Loucy (cell line): ENCODE results near the gene GSG1L.

Source experiments
- H2AFZ ChIP-seq: fragments of 200-600 bp; sonication (generic); 2 replicates; pipeline ENCODE4 v1.6.0; 2016; ENCODE audit warnings: antibody characterized with exemption, mild to moderate bottlenecking, low read length, moderate library complexity
- H3F3A ChIP-seq: fragments of 200-600 bp; 2 replicates; pipeline ENCODE4 v1.6.0; 2016; ENCODE audit warnings: antibody characterized with exemption, low read depth, mild to moderate bottlenecking
- H3K27me3 ChIP-seq: fragments of 200-600 bp; sonication (generic); 2 replicates; pipeline ENCODE4 v1.6.1; 2014; ENCODE audit warnings: low read length, mild to moderate bottlenecking; ENCODE audit not compliant: insufficient read depth, poor library complexity, severe bottlenecking
- H3K36me3 ChIP-seq: fragments of 200-600 bp; sonication (generic); 2 replicates; pipeline ENCODE4 v1.6.1; 2016; ENCODE audit warnings: low read length; ENCODE audit not compliant: insufficient read depth
- H3K4me1 ChIP-seq: fragments of 200-600 bp; sonication (generic); 2 replicates; pipeline ENCODE4 v1.5.1; 2014; ENCODE audit warnings: low read length, mild to moderate bottlenecking; ENCODE audit not compliant: insufficient read depth, poor library complexity, severe bottlenecking
- H3K4me2 ChIP-seq: fragments of 200-600 bp; sonication (generic); 2 replicates; pipeline ENCODE4 v1.6.0; 2014; ENCODE audit warnings: antibody characterized with exemption, low read length, low read depth, mild to moderate bottlenecking; ENCODE audit not compliant: poor library complexity, severe bottlenecking
- H3K4me3 ChIP-seq: fragments of 200-600 bp; sonication (generic); 2 replicates; pipeline ENCODE4 v1.5.1; 2014; ENCODE audit warnings: low read length, mild to moderate bottlenecking, mixed read lengths; ENCODE audit not compliant: poor library complexity, severe bottlenecking
- H3K79me2 ChIP-seq: fragments of 200-600 bp; sonication (generic); 2 replicates; pipeline ENCODE4 v1.6.1; 2014; ENCODE audit warnings: low read length; ENCODE audit not compliant: insufficient read depth
- H3K9ac ChIP-seq: fragments of 200-600 bp; sonication (generic); 2 replicates; pipeline ENCODE4 v1.6.0; 2014; ENCODE audit warnings: mild to moderate bottlenecking, low read depth, low read length, moderate library complexity; ENCODE audit not compliant: poor library complexity, severe bottlenecking
- H3K9me2 ChIP-seq: fragments of 200-600 bp; sonication (generic); replicated peaks from 2 replicates; pipeline ENCODE4 v1.6.1; 2016; ENCODE audit warnings: low read depth, low read length, mixed read lengths
- H3K9me3 ChIP-seq: fragments of 200-600 bp; sonication (generic); 2 replicates; pipeline ENCODE4 v1.6.1; 2014; ENCODE audit warnings: mild to moderate bottlenecking, antibody characterized with exemption, low read length, low read depth; ENCODE audit not compliant: insufficient read depth
- H4K20me1 ChIP-seq: fragments of 200-600 bp; sonication (generic); 2 replicates; pipeline ENCODE4 v1.6.0; 2014; ENCODE audit warnings: antibody characterized with exemption, low read length, mild to moderate bottlenecking; ENCODE audit not compliant: insufficient read depth, poor library complexity, severe bottlenecking
- EZH2phosphoT487 ChIP-seq: fragments of 200-600 bp; IDR thresholded peaks from 2 replicates; pipeline ENCODE4 v1.6.1; 2018; ENCODE audit warnings: antibody characterized with exemption, mild to moderate bottlenecking, moderate library complexity, borderline replicate concordance
- TF ChIP-seq, protein P1 (sequence below): fragments of 200-600 bp; sonication (generic); conservative IDR thresholded peaks from 2 replicates; pipeline ENCODE4 v1.5.1; 2014; ENCODE audit warnings: mild to moderate bottlenecking, antibody characterized with exemption, low read length

The GSG1L gene

GRCh38 chr16:28091656-28092055 lies 28.1 kb upstream of the GSG1L start:
- Histone ChIP-seq H3K27me3 (no peaks in the 10 kb centered on the region), H3K4me2 (no peak overlapping the region), H3K4me3 (no peak overlapping the region), H2AFZ (no peak overlapping the region), H4K20me1 (no peaks in the 10 kb centered on the region), H3F3A (no peaks in the 10 kb centered on the region), H3K9ac (no peak overlapping the region), H3K36me3 (0 out of 2 replicates have a peak, but pooled peaks cover 2% of the 10 kb centered on the region), H3K79me2 (no peaks in the 10 kb centered on the region), H3K9me2 (no peaks in the 10 kb centered on the region), H3K4me1 (no peaks in the 10 kb centered on the region), H3K9me3 (no peaks in the 10 kb centered on the region)
- TF ChIP-seq, protein P1, sequence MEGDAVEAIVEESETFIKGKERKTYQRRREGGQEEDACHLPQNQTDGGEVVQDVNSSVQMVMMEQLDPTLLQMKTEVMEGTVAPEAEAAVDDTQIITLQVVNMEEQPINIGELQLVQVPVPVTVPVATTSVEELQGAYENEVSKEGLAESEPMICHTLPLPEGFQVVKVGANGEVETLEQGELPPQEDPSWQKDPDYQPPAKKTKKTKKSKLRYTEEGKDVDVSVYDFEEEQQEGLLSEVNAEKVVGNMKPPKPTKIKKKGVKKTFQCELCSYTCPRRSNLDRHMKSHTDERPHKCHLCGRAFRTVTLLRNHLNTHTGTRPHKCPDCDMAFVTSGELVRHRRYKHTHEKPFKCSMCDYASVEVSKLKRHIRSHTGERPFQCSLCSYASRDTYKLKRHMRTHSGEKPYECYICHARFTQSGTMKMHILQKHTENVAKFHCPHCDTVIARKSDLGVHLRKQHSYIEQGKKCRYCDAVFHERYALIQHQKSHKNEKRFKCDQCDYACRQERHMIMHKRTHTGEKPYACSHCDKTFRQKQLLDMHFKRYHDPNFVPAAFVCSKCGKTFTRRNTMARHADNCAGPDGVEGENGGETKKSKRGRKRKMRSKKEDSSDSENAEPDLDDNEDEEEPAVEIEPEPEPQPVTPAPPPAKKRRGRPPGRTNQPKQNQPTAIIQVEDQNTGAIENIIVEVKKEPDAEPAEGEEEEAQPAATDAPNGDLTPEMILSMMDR: no peak
- TF ChIP-seq EZH2phosphoT487: no peak

GRCh38 chr16:28090646-28091377 lies 27.3 kb upstream of the GSG1L start:
- Histone ChIP-seq H3K9me3 (no peaks in the 10 kb centered on the region), H3K4me3 (no peak overlapping the region), H3K79me2 (no peaks in the 10 kb centered on the region), H3F3A (no peaks in the 10 kb centered on the region), H3K4me1 (no peaks in the 10 kb centered on the region), H3K9me2 (no peaks in the 10 kb centered on the region), H3K4me2 (no peak overlapping the region), H3K27me3 (no peaks in the 10 kb centered on the region), H3K36me3 (no peaks in the 10 kb centered on the region), H2AFZ (no peak overlapping the region), H4K20me1 (no peaks in the 10 kb centered on the region), H3K9ac (no peak overlapping the region)
- no peak for TF ChIP-seq EZH2phosphoT487
- TF ChIP-seq, protein P1: peak; percentile 43

DNA sequence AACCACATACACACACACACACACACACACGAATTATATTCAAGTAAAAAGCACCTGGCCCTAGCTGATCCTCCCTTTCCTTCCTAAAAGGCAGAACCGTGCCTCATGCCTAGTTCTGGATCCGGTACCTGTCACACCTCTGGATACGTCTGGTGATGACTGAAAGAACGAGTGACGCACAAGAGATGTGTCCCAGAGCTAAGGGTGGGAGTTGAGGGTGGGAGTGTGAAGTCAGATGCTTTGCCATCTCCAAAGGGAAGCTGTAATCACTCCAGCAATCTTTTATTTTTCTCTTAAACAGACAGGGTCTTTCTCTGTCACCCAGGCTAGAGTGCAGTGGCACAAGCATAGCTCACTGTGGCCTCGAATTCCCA lies 26.5 kb upstream of the GSG1L start:
- H3K4me2 ChIP-seq: no peak overlapping the region
- H3K9me3 ChIP-seq: no peaks in the 10 kb centered on the region
- no peak overlapping the region for H3K9ac ChIP-seq
- H3K4me1 ChIP-seq: no peaks in the 10 kb centered on the region
- H3F3A ChIP-seq: no peaks in the 10 kb centered on the region
- H4K20me1 ChIP-seq: no peaks in the 10 kb centered on the region
- H3K9me2 ChIP-seq: no peaks in the 10 kb centered on the region
- no peak overlapping the region for H3K4me3 ChIP-seq
- no peaks in the 10 kb centered on the region for H3K27me3 ChIP-seq
- H3K79me2 ChIP-seq: no peaks in the 10 kb centered on the region
- H3K36me3 ChIP-seq: no peaks in the 10 kb centered on the region
- no peak overlapping the region for H2AFZ ChIP-seq
- TF ChIP-seq, protein P1: no peak
- TF ChIP-seq EZH2phosphoT487: no peak
